SK-N-SH (cell line): ENCODE data around the gene CHID1. TPM values are rescaled to one million over a fixed set of nuclear protein-coding genes. Genes with fewer than 3 reads are reported as not detected.

Source experiments
- CTCF ChIA-PET: fragments of 300-600, 350-600 bp; formaldehyde crosslinking; extraction: SDS; loops from one replicate; lab custom pipeline; 2021; lab: Yijun Ruan, JAX
- POLR2A ChIA-PET: fragments of 350-600 bp; sonication (Branson Sonifier 250); formaldehyde crosslinking; extraction: SDS; loops from one replicate; lab custom pipeline; 2020; ENCODE audit warnings: antibody characterized with exemption, inconsistent platforms; lab: Yijun Ruan, JAX
- DNase-seq: peaks from one replicate; pipeline ENCODE4 v3.0.0; 2012
- H2AFZ ChIP-seq: fragments of 200-600 bp; sonication (generic); 2 replicates; pipeline ENCODE4 v1.8.1; 2016; ENCODE audit warnings: antibody characterized with exemption, mild to moderate bottlenecking, low read depth
- H3F3A ChIP-seq: fragments of 200-600 bp; sonication (generic); replicated peaks from 2 replicates; pipeline ENCODE3; 2016; ENCODE audit warnings: antibody characterized with exemption, mild to moderate bottlenecking; ENCODE audit not compliant: insufficient read depth
- H3K27ac ChIP-seq, 2 experiments: fragments of 200-500 bp in 1 of 2; fragments of 200-600 bp in 1 of 2; sonication (Bioruptor generic) in 1 of 2; sonication (generic), shearing (Covaris generic) in 1 of 2; 2 replicates each; pipeline versions ENCODE4 v1.5.1 to v1.6.1; 2014 to 2016; ENCODE audit warnings: low read depth in 2 of 2, inconsistent platforms in 1 of 2, low read length in 1 of 2, mild to moderate bottlenecking in 1 of 2, mixed read lengths in 1 of 2
- H3K27me3 ChIP-seq: fragments of 200-600 bp; sonication (generic), shearing (Covaris generic); 2 replicates; pipeline ENCODE4 v1.6.1; 2016; ENCODE audit warnings: mixed run types; ENCODE audit not compliant: insufficient read depth
- H3K36me3 ChIP-seq, 2 experiments: fragments of 200-500 bp in 1 of 2; fragments of 200-600 bp in 1 of 2; sonication (Bioruptor generic) in 1 of 2; sonication (generic) in 1 of 2; replicated peaks in 1 of 2; 2 replicates each; pipeline versions ENCODE3 to v1.5.1; 2014 to 2016; ENCODE audit warnings: low read length in 1 of 2, mild to moderate bottlenecking in 1 of 2; ENCODE audit not compliant: insufficient read depth in 2 of 2, control insufficient read depth in 1 of 2
- H3K4me1 ChIP-seq, 2 experiments: fragments of 200-500 bp in 1 of 2; fragments of 200-600 bp in 1 of 2; sonication (Bioruptor generic) in 1 of 2; sonication (generic), shearing (Covaris generic) in 1 of 2; 2 replicates each; pipeline versions ENCODE4 v1.5.1 to v1.6.1; 2014 to 2016; ENCODE audit warnings: low read depth in 1 of 2, low read length in 1 of 2, mixed run types in 1 of 2; ENCODE audit not compliant: insufficient read depth in 2 of 2, control insufficient read depth in 1 of 2
- H3K4me2 ChIP-seq: fragments of 200-600 bp; sonication (generic), shearing (Covaris generic); 2 replicates; pipeline ENCODE4 v1.6.1; 2017; ENCODE audit warnings: mixed run types
- H3K4me3 ChIP-seq, 2 experiments: fragments of 200-500 bp in 1 of 2; fragments of 200-600 bp in 1 of 2; sonication (Bioruptor generic) in 1 of 2; sonication (generic), shearing (Covaris generic) in 1 of 2; 2 replicates each; pipeline versions ENCODE4 v1.5.1 to v1.8.1; 2014 to 2016; ENCODE audit warnings: low read depth in 2 of 2, inconsistent platforms in 1 of 2, low read length in 1 of 2, mild to moderate bottlenecking in 1 of 2, mixed read lengths in 1 of 2, moderate library complexity in 1 of 2
- H3K79me2 ChIP-seq: fragments of 200-600 bp; sonication (generic); 2 replicates; pipeline ENCODE4 v1.8.1; 2017; ENCODE audit warnings: mild to moderate bottlenecking; ENCODE audit not compliant: insufficient read depth
- H3K9ac ChIP-seq: fragments of 200-600 bp; sonication (generic); 2 replicates; pipeline ENCODE4 v1.6.1; 2017; ENCODE audit warnings: mixed run types
- H3K9me2 ChIP-seq: fragments of 200-600 bp; sonication (generic); 2 replicates; pipeline ENCODE4 v1.6.1; 2017; ENCODE audit warnings: mixed run types
- H3K9me3 ChIP-seq: fragments of 200-600 bp; sonication (generic); 2 replicates; pipeline ENCODE4 v1.6.1; 2017; ENCODE audit warnings: mixed run types, mild to moderate bottlenecking, moderate library complexity
- H4K20me1 ChIP-seq: fragments of 200-600 bp; sonication (generic); 2 replicates; pipeline ENCODE4 v1.6.1; 2017; ENCODE audit warnings: mild to moderate bottlenecking, mixed run types; ENCODE audit not compliant: insufficient read depth
- CTCF ChIP-seq: fragments of 200-600 bp; sonication (generic); IDR thresholded peaks from 2 replicates; pipeline ENCODE4 v1.6.1; 2017; ENCODE audit warnings: antibody characterized with exemption, mild to moderate bottlenecking, moderate library complexity
- FOSL2 ChIP-seq: IDR thresholded peaks from 2 replicates; pipeline ENCODE4 v1.4.0; 2012; ENCODE audit warnings: low read depth, mild to moderate bottlenecking, moderate library complexity, borderline replicate concordance
- FOXJ3 ChIP-seq: sonication (generic); formaldehyde crosslinking; IDR thresholded peaks from 2 replicates; pipeline ENCODE4 v1.5.1; 2020; ENCODE audit warnings: mild to moderate bottlenecking, missing genetic modification reagents
- GABPA ChIP-seq: IDR thresholded peaks from 2 replicates; pipeline ENCODE4 v1.4.0; 2012; ENCODE audit warnings: low read depth, mild to moderate bottlenecking
- MEF2A ChIP-seq: IDR thresholded peaks from 2 replicates; pipeline ENCODE4 v1.4.0; 2012; ENCODE audit warnings: low read depth, borderline replicate concordance
- NFIC ChIP-seq: IDR thresholded peaks from 2 replicates; pipeline ENCODE4 v1.4.0; 2012; ENCODE audit warnings: borderline replicate concordance
- POLR2AphosphoS5 ChIP-seq: IDR thresholded peaks from 2 replicates; pipeline ENCODE4 v1.6.1; 2012; ENCODE audit warnings: low read depth, low read length
- SIN3A ChIP-seq: IDR thresholded peaks from 2 replicates; pipeline ENCODE4 v1.6.1; 2012; ENCODE audit warnings: low read depth, mild to moderate bottlenecking, low read length, moderate library complexity, borderline replicate concordance
- TAF1 ChIP-seq: IDR thresholded peaks from 2 replicates; pipeline ENCODE4 v1.6.1; 2012; ENCODE audit warnings: low read depth, mild to moderate bottlenecking, low read length, moderate library complexity, borderline replicate concordance
- USF2 ChIP-seq: fragments of 150-350 bp; IDR thresholded peaks from 2 replicates; pipeline ENCODE4 v1.6.1; 2017; ENCODE audit warnings: antibody characterized with exemption, low read length, low read depth, borderline replicate concordance
- ZBTB33 ChIP-seq: IDR thresholded peaks from 2 replicates; pipeline ENCODE4 v1.4.0; 2012; ENCODE audit warnings: low read depth, borderline replicate concordance
- WGBS: methylation state at CpG from one replicate; pipeline ENCODE4 v1.1.6; 2017; ENCODE audit warnings: low lambda C conversion rate; 5-methylcytosine and 5-hydroxymethylcytosine counted together
- polyA plus RNA-seq, 3 experiments: library from polyadenylated mRNA; depleted of rRNA; stranded (reverse); fragments of >200 nt; gene quantifications; 2 replicates each; pipeline ENCODE4 v1.2.3, GENCODE V29; 2012

Gene CHID1
- polyA plus RNA-seq, 1 of the 3 experiments (the other 2 are of a cell fraction) = 231 TPM

- ChIA-PET POLR2A (interaction anchor here (2.4 kb wide), 1 partner anchor 8 kb away, joined by 16 read pairs; the partner anchor contains the start of gene PNPLA2), CTCF (interaction anchor here (0.6 to 1.9 kb wide), 4 partner anchors 8 to 185 kb away, joined by 3 to 6 read pairs (median 3); partner anchors contain the start of gene PNPLA2)
- H3K4me2 ChIP-seq = 0 out of 2 replicates have a peak overlapping the region, but pooled peaks have one; percentile 37
- peak overlapping the region in 1 of 2 experiments; percentile 25; a peak in 1 of 4 replicates for H3K4me3 ChIP-seq
- H3K27me3 ChIP-seq = no peaks in the 10 kb centered on the region
- DNase-seq = peak; percentile 56
- no peaks in the 10 kb centered on the region for H3K9me3 ChIP-seq
- no peak overlapping the region for H3K9ac ChIP-seq
- 66% methylated on average over 16 of the region's 66 CpGs for WGBS
- H3K36me3 ChIP-seq = peaks cover 0 to 20% of the 10 kb centered on the region in 2 experiments
- H2AFZ ChIP-seq = no peak overlapping the region
- H3K9me2 ChIP-seq = no peaks in the 10 kb centered on the region
- TF ChIP-seq USF2 (no peak), POLR2AphosphoS5 (no peak), FOXJ3 (CRISPR knock-in tag) (no peak), NFIC (no peak), ZBTB33 (no peak), MEF2A (no peak), FOSL2 (no peak), TAF1 (no peak), GABPA (no peak), CTCF (no peak), SIN3A (no peak)
- H4K20me1 ChIP-seq = peaks cover 11% of the 10 kb centered on the region
- no peak overlapping the region for H3K27ac ChIP-seq
- peaks cover 11 to 21% of the 10 kb centered on the region in 2 experiments; a peak in 2 of 4 replicates for H3K4me1 ChIP-seq
- H3K79me2 ChIP-seq = peaks cover 17% of the 10 kb centered on the region
- H3F3A ChIP-seq = peaks cover 2% of the 10 kb centered on the region
These were observed 83.3 kb downstream of the CHID1 start for GRCh38 chr11:827146-827896.
